Breast epithelium (tissue), 3 donors: ENCODE measurements around the gene NCAM2.

Source experiments
- POLR2A ChIP-seq: fragments of 450-650 bp; IDR thresholded peaks from one replicate; pipeline ENCODE4 v1.6.1; 2016; ENCODE audit warnings: antibody characterized with exemption, mild to moderate bottlenecking, moderate library complexity
- POLR2AphosphoS5 ChIP-seq, 3 donors: sonication (generic); formaldehyde crosslinking; IDR thresholded peaks; one replicate each; pipeline ENCODE4 v1.6.1; 2017; ENCODE audit warnings: antibody characterized with exemption in 3 of 3
- TF ChIP-seq, protein P1 (sequence below), 3 donors: fragments of 450-650 bp; IDR thresholded peaks; one replicate each; pipeline ENCODE4 v1.5.1; 2016 to 2017; ENCODE audit warnings: antibody characterized with exemption in 3 of 3, mild to moderate bottlenecking in 3 of 3, moderate library complexity in 3 of 3

DNA sequence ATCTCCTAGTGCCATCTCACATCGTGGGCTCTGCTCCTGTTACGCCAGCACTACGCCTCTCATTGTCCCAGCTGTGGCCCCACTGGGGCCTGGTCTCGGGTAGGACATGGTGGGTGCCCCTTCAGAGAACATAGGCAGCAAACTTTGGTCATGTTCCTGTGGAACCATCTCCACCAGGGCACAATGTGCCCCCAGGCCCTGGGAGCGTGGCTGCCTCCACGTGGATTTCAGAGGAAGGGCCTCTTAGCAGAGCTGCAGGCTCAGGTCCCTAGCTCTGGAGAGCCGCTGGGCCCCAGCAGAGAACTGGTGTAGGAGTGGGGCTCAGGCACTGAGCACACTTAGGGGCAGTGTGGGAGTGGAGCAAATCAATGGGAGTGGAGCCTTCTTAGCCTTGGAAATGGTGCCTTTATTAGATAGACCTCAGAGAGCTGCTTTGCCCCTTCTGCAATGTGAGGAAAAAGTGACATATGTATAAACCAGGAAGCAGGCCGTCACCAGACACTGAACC lies 460.0 kb downstream of the NCAM2 start:
- TF ChIP-seq POLR2A (no peak), POLR2AphosphoS5 (IDR thresholded peaks at IDR 0.05) (no peak)
- TF ChIP-seq, protein P1, sequence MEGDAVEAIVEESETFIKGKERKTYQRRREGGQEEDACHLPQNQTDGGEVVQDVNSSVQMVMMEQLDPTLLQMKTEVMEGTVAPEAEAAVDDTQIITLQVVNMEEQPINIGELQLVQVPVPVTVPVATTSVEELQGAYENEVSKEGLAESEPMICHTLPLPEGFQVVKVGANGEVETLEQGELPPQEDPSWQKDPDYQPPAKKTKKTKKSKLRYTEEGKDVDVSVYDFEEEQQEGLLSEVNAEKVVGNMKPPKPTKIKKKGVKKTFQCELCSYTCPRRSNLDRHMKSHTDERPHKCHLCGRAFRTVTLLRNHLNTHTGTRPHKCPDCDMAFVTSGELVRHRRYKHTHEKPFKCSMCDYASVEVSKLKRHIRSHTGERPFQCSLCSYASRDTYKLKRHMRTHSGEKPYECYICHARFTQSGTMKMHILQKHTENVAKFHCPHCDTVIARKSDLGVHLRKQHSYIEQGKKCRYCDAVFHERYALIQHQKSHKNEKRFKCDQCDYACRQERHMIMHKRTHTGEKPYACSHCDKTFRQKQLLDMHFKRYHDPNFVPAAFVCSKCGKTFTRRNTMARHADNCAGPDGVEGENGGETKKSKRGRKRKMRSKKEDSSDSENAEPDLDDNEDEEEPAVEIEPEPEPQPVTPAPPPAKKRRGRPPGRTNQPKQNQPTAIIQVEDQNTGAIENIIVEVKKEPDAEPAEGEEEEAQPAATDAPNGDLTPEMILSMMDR (IDR thresholded peaks at IDR 0.05): no peak
